Right lung (tissue), 5 donors: ENCODE data around the gene OR2V1. TPM values are rescaled to one million over a fixed set of nuclear protein-coding genes. Genes with fewer than 3 reads are reported as not detected.
A peak's percentile ranks its signal among the peaks of the same experiment; 100 is the strongest.
"Not testable (repeated sequence)": the region's sequence is repeated elsewhere in the genome, so short reads cannot be mapped to it uniquely, and the experiment has no call there.

Experiments
- DNase-seq, 2 donors: peaks; one replicate each; pipeline ENCODE4 v3.0.0-alpha.2; 2013
- polyA plus RNA-seq, 5 donors: library from polyadenylated mRNA; unstranded; fragments of 120-200 nt; gene quantifications; one replicate each; pipeline versions ENCODE4 v1.2.1 to v1.2.3, GENCODE V29; 2013; ENCODE audit warnings: inconsistent platforms in 1 of 5, low replicate concordance in 1 of 5; ENCODE audit not compliant: insufficient read length in 5 of 5, insufficient read depth in 1 of 5

Gene OR2V1
- polyA plus RNA-seq, 5 donors: not detected

DNA sequence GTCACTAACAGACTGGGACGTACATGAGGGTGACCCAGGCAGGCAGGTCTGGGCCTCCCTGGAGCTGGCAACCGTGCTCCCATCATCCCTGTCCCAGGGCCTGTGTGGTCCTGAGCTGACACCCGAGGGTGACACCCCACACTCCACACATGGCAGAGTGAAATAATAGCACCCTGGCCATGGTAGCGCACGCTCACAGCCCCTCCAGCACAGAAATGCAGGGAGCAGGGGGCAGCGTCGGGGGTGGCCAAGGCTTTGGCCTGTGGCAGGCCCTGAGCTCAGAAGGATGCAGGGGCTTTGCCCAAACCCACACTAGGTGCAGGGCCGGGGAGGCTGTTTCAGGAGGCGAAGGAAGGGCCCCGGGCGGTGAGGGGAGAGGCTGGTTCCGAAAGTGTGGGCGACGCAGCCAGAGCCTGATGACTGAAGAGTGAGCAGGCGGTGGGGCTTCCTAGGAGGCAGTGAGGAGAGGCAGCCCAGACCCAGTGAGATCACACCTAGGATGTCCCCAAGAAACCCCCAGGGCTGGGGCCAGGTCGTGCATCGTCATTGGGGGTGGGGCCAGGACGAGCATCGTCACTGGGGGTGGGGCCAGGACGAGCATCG is 29.3 kb upstream of the OR2V1 start:
- no peak for DNase-seq

DNA sequence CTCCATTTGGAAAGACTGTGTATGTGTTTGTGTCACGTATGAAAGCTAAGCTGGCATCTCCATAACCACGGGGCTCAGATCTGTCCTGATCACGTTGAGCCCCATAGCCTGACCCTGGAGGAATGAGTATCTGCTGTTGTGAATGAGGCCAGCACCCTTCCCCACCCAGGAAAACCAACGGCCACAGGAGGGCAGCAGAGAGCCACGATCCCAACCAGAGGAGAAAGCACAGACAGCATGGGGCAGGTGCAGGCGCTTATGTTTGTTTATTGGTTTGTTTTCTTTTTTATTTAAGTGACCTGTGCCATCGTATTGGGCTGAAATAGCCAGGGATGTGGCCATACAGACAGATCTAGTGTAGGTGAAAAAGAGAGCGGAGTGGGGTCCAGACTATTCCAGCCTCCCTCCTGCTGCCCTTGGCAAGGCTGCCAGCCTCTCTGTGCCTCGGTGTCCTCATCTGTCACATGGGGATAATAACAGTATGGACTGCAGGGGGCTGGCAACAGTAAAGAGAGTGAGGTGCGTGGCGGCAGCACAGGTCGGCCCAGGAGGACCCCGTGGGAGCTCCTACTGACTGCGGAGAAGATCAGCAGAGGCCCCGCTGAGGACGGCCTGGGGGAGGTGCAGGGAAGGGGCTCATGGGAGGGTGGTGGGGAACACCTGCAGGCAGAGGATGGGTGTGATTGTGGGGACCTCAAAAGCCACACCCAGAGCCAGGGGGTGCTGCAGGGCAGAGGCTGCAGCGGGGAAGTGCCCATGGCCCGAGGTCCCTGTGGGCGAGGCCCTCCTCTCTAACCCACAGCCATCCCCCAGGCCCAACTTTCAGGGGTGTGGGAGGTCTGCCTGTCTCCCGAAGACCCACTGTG is 28.6 kb upstream of the OR2V1 start:
- peak; percentile 43 to 55 for DNase-seq

DNA sequence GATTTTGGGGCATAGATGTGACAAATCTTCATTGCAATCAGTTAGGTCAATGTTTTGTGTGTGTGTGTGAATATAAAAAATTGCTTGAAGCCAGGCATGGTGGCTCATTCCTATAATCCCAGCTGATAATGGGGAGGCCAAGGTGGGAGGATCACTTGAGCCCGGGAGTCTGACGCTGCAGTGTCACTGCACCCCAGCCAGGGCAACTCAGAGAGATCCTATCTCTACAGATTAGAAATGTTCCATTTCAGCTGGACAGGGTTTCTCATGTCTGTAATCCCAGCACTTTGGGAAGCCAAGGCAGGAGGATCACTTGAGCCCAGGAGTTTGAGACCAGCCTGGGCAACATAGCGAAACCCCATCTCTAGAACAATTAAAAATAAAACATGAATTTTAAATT is 27.9 kb upstream of the OR2V1 start:
- DNase-seq: no peak

DNA sequence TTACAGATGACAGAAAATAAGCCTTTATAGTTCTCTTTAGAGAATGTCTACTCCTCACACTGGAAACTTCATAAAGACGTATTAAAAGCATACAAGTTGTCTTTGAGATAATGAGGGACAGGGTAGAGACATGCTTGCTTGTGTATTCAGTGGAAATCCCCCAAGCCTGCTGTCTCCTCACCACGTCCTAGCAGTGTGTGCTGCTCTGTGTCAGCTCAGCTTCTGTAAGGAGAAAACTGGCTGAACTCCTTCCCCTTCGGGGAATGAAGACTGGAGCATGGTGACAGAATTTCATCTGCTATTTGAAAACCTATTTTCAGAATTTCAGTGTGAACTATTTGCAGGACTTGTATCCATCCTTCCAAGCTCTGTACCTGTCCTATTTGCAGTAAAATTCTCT is 25.8 kb upstream of the OR2V1 start:
- DNase-seq: no peak

DNA sequence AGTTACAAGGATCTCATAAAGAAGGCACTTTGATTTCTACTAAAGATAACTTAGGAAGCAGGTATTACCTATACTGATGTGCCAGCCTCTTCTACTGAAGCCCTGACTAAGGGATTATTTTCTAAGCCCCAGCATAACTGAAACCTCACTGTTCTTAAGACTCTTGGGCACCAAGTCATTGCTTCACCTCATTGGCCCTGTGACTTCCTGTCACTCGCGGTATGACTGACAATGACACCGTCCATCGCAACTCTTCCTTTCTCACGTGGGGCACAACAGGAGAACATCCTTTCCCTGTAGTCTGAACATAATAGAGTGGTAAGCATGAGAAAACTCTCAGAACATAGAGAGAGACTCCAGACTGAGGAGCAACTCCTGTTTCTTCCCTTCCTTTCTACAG is 22.8 kb upstream of the OR2V1 start:
- DNase-seq: no peak

DNA sequence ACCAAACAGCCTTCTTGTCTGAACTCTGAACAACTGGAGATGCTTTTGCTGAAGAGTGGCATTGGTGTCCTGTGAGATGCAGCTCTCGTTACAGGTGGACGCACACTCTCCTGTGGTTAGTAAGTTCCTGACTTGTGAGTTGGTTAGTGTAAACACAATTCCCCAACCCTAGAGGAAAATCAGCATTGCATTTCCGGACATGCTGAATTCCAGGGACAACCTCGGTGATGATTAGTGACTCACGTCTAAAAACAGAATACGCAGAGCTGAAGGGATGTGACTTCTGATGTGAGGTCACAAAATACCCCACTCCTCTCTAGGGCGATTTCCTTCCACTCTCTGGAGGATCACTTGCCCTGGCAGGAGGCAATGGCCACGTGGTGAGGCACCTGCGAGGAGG is 21.4 kb upstream of the OR2V1 start:
- no peak for DNase-seq

DNA sequence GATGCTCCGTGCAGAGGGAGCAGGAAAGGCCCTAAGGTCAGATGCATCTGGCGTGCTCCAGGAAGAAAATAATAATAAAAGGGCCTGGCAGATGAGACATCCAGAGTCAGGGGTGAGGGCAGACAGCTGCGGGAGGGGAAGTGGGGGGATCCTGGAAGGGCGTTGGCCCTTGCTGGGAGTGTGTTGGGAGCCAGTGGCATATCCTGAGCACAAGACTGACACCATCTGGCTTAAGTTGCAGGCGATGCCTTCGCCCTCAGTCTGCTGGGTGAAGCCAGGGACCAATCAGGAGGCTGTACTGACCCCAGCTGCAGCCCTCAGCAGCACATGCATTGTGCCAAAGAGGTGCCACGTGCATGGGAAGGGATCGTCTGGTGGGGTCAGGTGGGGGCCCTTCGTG is 20.2 kb upstream of the OR2V1 start:
- DNase-seq: no peak

DNA sequence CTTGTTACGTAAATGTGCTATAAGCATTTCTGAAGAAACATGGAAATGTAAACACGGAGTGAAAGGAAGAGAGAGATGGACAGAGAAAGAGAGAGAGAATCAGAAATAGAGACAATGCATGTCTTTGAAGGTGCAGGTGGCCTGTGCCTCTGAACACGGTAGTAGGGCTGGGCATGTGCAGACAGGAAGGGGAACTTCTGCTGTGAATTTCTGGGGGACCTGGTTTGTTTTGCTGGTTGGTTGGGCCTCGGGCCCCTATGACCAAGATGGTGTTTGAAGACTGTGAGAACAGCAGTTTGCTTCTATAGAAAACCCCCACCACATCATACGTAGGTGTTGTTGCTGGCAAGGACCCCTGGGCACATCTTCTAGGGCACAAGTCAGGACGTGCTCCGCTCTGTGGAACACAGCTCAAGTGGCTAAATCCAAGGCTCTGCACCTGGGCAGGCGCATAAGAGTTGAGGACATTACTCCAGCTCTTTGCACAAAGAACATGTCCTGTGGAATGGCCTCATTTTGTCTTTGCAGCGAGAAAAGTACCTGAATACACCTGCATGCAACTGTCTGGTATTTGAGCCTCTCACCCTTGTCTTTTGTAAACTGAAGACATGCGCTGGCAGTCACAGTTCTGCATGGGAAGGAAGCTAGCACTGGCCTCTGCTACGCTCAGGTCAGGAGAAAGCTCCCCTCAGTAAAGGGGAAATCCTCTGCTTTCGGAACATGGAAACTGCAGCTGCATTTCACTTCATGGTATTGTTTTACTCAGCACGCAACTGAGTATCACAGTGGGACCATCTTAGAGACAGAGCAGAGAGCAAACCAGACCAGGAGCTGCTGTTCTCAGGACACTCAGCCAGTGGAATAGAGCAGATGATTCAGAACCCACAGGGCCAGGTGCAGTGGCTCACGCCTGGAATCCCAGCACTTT is 19.1 kb upstream of the OR2V1 start:
- DNase-seq: no peak

DNA sequence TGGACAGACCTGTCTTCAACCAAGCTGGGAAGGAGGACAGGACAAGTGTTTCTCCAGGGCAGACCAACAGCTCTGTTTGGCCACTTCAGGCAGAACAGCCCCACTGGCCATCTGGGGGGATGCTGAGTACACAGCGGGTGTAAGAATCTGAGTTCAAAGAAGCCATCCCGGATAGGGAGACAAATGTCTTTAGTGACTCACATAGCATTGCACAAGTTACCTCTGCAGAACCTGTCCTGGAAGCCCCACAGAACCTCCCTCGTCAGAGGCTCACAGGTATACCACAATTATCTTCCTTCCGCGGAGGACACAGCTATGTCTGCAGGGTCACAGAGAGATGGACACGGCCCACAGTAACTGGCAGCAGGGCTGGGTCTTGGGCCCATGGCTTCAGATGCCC is 18.4 kb upstream of the OR2V1 start:
- no peak for DNase-seq

DNA sequence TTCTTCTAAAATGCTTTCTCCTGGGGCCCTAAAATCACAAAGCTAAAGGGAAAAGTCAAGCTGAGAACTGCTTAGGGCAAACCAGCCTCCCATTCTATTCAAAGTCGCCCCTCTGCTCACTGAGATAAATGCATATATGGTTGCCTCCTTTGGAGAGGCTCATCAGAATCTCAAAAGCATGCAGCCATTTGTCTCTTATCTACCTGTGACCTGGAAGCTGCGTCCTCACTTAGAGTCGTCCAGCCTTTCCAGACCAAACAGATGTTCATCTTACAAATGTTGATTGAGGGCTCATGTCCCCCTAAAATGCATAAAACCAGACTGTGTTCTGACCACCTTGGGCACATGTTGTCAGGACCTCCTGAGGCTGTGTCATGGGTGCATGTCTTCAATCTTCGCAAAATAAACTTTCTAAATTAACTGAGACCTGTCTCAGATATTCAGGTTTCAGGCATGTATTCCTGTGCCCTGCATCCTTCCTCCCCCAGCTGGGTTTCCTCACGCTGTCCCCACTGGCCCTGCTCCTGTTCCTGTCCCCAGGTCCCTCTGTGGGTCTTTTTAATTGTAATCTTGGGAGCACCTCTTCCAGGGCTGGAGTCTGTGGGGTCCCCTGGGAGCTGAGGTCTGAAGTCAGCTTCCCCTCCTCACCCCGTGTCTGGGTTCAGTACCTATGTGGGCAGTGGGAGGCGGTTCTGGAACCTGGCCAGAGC is 16.1 kb upstream of the OR2V1 start, which contains the start of gene OR2V2:
Gene OR2V2, plus strand, starts transcription at position 660 of the 710 bp plus-strand sequence. CDS start 7,357 bp downstream, outside the sequence.
- DNase-seq: not testable (repeated sequence)

DNA sequence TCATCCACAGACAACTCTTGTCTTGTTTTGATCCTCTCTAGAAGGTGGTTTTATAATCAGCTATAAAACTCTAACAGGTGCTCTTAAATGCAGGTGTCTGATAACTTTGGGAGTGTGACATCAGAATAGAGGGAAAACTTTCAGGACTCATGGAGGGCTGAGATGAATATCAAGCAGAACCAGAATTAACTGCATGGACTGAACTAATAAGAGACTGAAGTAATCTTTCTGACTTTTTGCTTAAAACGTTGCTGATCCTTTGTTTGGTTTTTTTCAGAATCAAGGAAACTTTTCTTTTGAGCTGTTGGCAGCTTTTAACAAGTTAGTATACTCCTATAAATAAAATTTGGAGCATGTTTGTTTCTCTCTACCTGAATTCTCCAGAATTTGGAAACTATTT is 14.2 kb upstream of the OR2V1 start:
- no peak for DNase-seq

DNA sequence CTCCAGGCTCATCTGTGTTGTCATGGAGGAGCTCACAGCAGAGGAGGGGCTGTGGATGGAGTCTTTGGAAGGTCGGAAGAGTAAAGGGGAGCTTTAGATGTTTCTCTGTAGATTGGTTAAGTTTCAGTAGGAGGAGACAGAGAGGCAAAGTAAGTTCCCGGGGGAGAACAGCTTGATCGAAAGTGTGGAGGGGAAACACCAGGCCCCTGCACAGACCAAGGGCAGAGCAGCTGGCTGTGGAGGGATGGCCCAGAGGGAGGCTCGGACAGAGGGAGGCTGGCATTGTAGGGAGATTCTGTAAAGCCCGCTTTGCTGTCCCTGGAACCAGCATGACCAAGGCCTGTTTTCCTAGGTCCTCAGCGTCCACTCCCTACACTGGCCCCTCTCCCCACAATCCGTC is 11.1 kb upstream of the OR2V1 start:
- no peak for DNase-seq

DNA sequence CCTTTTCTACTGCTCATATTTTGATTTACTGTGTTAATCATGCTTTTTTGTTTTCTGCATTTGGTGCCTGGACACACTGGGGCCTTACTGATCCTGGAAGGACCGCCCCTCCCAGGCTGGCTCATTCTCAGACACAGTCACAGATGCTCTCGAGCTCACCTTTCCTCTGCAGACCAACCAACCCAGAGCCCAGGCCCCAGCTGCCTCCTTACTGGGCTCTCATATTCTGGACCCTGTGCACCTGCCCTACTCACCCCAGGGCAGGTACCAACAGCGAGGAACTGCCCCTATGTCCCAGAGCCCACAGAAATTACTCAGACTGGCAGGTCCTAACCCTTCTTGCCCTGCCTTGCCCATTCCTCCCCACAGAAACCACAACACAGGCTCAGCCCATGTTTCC is 9.8 kb upstream of the OR2V1 start:
- DNase-seq: no peak

DNA sequence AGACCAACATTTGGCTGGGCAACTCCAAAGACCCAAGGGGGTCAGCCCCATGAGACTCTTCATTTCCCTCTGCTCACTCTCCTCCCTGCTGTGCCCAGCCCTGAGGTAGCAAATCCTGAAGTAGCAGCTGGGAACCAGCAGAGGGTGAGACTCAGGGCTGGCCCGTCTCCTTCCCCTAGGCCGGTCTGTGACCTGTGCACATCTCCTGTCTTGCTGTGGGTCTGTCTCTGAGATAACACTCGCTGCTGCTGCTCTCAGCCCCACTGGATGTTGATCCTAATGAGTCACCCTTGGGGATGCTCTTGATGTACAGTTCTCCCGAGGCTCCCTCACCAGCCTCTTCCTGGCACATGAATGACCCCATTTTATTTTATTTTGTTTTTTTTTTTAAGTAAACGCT is 7.3 kb upstream of the OR2V1 start:
- DNase-seq: no peak

DNA sequence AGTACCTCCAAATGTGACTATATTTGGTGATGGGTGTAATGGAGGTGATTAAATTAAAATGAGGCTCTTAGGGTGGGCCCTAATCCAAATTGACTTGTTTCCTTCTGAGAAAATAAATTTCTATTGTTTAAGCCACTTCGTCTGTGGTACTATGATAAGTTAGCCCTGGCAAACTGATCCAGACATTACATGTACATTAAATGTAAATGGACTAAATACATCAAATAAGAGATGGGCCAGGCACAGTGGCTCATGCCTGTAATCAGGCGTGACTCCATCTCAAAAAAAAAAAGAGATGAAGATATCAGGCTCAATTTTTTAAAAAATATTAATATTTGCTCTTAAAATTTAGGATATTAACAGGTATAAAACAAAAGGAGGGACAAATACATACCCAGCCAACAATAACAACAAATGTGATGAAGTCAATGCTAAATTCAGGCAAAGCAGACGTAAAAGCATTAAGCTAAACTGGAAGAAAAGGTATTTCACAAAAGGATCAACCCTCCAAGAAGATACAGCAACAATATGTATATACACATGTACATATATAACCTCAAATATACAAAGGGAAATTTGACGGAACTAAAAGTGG is 5.5 kb upstream of the OR2V1 start:
- no peak for DNase-seq

DNA sequence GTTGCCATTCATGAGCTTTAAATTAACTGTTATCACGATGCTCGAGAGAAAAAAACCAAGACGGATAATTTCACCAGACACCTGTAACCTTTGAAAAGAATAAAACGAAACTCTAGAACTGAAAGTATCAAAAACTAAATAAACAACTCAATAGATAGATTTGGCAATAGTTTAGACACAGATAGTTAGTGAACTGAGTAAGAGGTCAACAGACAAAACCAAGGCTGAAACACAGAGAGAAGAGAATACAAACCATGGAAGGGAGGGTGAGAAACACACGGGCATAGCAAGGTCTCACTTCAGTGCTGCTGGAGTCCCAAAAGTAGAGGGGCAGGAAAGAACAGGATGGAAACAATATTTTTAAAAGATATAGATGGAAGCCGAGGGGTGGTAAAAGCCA is 3.3 kb upstream of the OR2V1 start:
- DNase-seq: no peak

DNA sequence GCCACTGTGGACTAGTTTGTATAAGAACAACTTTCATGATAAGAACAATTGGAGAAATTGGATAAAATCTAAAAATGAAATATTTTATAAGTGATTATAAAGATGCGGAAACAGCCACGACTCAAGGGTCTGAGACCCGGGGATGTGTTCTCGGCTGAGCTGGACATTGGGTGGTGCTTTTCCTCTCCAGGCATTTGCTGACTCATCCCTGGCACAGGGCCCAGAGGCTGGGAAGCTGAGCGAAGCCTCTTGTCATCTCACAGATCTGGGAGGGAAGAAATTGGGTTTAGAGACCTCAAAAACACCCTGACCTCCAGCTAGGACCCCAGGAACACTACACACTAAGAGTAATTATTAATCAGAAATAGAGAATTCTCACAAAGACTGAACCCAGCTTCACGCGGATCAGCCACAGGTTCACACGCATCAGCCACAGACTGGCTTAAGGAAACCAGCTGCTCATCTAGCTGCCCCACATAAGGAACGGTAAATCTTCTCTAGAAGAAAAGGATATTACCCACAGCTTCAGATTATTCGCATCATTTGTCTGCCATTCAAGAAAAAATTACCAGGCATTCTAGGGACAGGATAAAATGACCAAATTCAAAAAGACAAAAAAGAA is 2.8 kb upstream of the OR2V1 start:
- no peak for DNase-seq

DNA sequence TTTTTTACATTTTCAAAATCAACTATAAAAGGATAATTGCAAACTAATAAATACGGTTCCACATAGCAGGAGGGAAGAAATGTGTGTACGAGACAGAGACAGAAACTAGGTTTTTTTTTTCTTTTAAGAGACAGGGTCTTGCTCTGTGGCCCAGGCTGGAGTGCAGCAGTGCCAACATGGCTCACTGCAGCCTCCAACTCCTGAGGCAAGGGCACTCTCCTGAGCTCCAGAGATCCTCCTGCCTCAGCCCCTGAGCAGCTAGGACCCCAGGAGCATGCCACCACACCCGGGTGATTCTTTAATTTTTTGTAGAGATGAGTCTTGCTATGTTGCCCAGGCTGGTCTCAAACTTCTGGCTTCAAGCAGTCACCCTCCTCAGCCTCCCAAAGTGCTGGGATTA is 2.1 kb upstream of the OR2V1 start:
- DNase-seq: no peak

DNA sequence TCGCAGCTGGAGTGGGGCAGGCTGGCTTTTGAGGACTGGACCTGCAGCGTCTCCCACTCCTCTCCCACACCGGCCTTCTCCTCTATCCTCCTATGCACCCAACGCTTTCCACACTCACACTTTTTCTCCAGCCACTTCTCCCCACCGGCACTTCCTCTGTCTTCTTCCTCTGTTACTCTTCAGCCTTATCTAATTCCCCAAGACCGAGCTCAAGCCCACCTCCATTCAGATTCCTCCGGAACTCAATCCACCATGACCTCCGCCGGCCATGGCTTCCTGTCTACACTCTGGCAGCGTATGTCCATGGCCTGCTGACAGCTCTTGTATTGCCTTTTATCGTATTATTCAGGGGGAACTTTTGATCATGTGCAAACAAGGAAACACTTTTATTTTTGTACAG is 545 bp upstream of the OR2V1 start:
- no peak for DNase-seq

DNA sequence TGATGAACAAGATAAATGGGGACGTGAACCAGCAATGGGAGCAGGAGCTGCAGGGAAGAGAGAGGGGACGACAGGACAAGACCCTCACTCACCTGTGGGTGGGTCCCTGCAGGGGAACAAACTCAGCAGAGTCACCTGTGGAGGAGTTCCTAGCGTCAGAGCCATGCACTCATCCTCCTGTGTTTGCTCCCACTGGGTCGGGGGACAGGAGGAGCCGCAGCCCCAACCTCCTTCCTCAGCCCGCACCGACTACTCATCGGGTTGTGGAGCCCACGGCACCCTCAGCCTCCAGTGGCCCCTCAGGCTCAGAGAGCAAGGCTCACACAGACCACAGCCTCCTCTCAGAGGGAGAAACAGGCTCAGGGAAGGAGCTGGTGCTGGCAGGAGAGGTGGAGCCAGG is 888 bp downstream of the OR2V1 start:
- not testable (repeated sequence) for DNase-seq

DNA sequence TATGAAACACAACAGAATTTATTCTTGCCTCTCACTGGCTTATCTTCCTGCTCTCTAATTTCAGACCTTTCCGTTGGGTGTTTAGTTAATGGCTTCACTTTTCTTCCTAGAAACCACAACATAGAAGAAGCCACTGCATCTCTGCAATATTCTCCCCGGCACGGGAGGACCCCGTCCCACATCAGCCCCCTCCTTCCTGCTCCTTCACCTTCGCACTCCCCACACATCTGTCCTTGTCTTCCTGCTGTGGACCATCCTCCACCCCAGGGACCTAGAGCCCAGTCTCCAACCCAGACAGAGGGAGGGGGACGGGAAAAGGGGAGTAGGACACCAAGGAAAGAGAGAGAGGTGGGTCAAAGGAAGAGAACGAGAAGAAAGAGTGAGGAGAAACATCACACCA is 1.4 kb downstream of the OR2V1 start:
- no peak for DNase-seq
